HepG2 (cell line): Measurements from ENCODE around the gene PPP3R1. TPM values are rescaled to one million over a fixed set of nuclear protein-coding genes. Genes with fewer than 3 reads are reported as not detected.

Experiments
- FOXK2 ChIP-seq: fragments of 450-650 bp; IDR thresholded peaks from 2 replicates; pipeline ENCODE4 v1.6.1; 2016
- KAT8 ChIP-seq: IDR thresholded peaks from 2 replicates; pipeline ENCODE4 v1.6.1; 2016; ENCODE audit warnings: missing genetic modification reagents, missing compliant biosample characterization
- KDM5B ChIP-seq: sonication (generic); formaldehyde crosslinking; IDR thresholded peaks from 2 replicates; pipeline ENCODE4 v1.4.0; 2020; ENCODE audit warnings: missing genetic modification reagents, mild to moderate bottlenecking, borderline replicate concordance
- MAFK ChIP-seq, 2 experiments: IDR thresholded peaks in 1 of 2; conservative IDR thresholded peaks in 1 of 2; 2 replicates each; pipeline ENCODE4 v1.6.1; 2011; ENCODE audit warnings: improper control_type of control experiment in 2 of 2, low read length in 2 of 2
- NR3C1 ChIP-seq: sonication (generic); formaldehyde crosslinking; IDR thresholded peaks from 2 replicates; pipeline ENCODE4 v1.4.0; 2020; ENCODE audit warnings: missing genetic modification reagents
- SETDB1 ChIP-seq: sonication (generic); formaldehyde crosslinking; IDR thresholded peaks from 2 replicates; pipeline ENCODE4 v1.5.1; 2020; ENCODE audit warnings: missing genetic modification reagents, mild to moderate bottlenecking, borderline replicate concordance
- SMAD9 ChIP-seq: sonication (generic); formaldehyde crosslinking; IDR thresholded peaks from 2 replicates; pipeline ENCODE4 v1.5.1; 2020; ENCODE audit warnings: mild to moderate bottlenecking, missing genetic modification reagents
- SNAI1 ChIP-seq: sonication (generic); formaldehyde crosslinking; IDR thresholded peaks from 2 replicates; pipeline ENCODE4 v1.5.0; 2020; ENCODE audit warnings: mild to moderate bottlenecking, missing genetic modification reagents, borderline replicate concordance
- SP4 ChIP-seq: sonication (generic); formaldehyde crosslinking; IDR thresholded peaks from 2 replicates; pipeline ENCODE4 v1.8.1; 2023; ENCODE audit warnings: mild to moderate bottlenecking, missing genetic modification reagents
- THAP11 ChIP-seq: IDR thresholded peaks from 2 replicates; pipeline ENCODE4 v1.6.1; 2016; ENCODE audit warnings: missing biosample characterization, missing genetic modification reagents
- TOPORS ChIP-seq: sonication (generic); formaldehyde crosslinking; IDR thresholded peaks from 2 replicates; pipeline ENCODE4 v1.8.0; 2023; ENCODE audit warnings: mild to moderate bottlenecking, missing genetic modification reagents
- YY1 ChIP-seq: IDR thresholded peaks from 2 replicates; pipeline ENCODE4 v1.6.1; 2011; ENCODE audit warnings: low read length, low read depth, moderate library complexity, mild to moderate bottlenecking; ENCODE audit not compliant: insufficient read depth, insufficient replicate concordance
- ZNF292 ChIP-seq: sonication (generic); formaldehyde crosslinking; IDR thresholded peaks from 2 replicates; pipeline ENCODE4 v1.8.1; 2022; ENCODE audit warnings: mild to moderate bottlenecking, low read depth, missing genetic modification reagents, borderline replicate concordance
- ZNF879 ChIP-seq: sonication (generic); formaldehyde crosslinking; IDR thresholded peaks from 2 replicates; pipeline ENCODE4 v1.8.1; 2023; ENCODE audit warnings: missing genetic modification reagents
- polyA plus RNA-seq, 8 experiments: library from polyadenylated mRNA; depleted of rRNA in 3 of 8; stranded (reverse) in 7 of 8; unstranded in 1 of 8; fragments of >200 nt; fragmentation: Illumina TruSeq in 4 of 8; extraction: Trizol in 4 of 8; gene quantifications; 2 replicates each; pipeline versions ENCODE4 v1.2.1 to v1.2.3, GENCODE V29; 2011 to 2016; ENCODE audit warnings: low read depth in 4 of 8, missing spikeins in 1 of 8, mixed read lengths in 1 of 8; ENCODE audit not compliant: insufficient read depth in 1 of 8
- total RNA-seq, 5 experiments: library from RNA; depleted of rRNA; stranded (reverse); fragments of >200 nt; fragmentation: Illumina TruSeq; extraction: Trizol; gene quantifications; 2 replicates each; pipeline ENCODE4 v1.2.3, GENCODE V29; 2016; ENCODE audit warnings: low read depth in 1 of 5
- TF ChIP-seq, protein P1 (sequence below): sonication (generic); formaldehyde crosslinking; IDR thresholded peaks from 2 replicates; pipeline ENCODE4 v1.4.0; 2020; ENCODE audit warnings: mild to moderate bottlenecking, missing genetic modification reagents
- TF ChIP-seq, protein P2 (sequence below): sonication (generic); formaldehyde crosslinking; IDR thresholded peaks from 2 replicates; pipeline ENCODE4 v1.4.0; 2020; ENCODE audit warnings: missing genetic modification reagents, borderline replicate concordance
- TF ChIP-seq, protein P3 (sequence below), 2 experiments: sonication (generic) in 1 of 2; formaldehyde crosslinking in 1 of 2; IDR thresholded peaks; 2 replicates each; pipeline versions ENCODE4 v1.4.0 to v1.6.1; 2016 to 2020; ENCODE audit warnings: borderline replicate concordance in 1 of 2, low read depth in 1 of 2, mild to moderate bottlenecking in 1 of 2, missing genetic modification reagents in 1 of 2
- TF ChIP-seq, protein P4 (sequence below): sonication (generic); formaldehyde crosslinking; IDR thresholded peaks from 2 replicates; pipeline ENCODE4 v1.4.0; 2020; ENCODE audit warnings: mild to moderate bottlenecking, missing genetic modification reagents

Gene PPP3R1
- total and polyA plus RNA-seq, 2 of the 13 experiments (the other 11 are each of a cell fraction or from before 2014, with no cell fraction given): 11.6 to 25.7 TPM

DNA sequence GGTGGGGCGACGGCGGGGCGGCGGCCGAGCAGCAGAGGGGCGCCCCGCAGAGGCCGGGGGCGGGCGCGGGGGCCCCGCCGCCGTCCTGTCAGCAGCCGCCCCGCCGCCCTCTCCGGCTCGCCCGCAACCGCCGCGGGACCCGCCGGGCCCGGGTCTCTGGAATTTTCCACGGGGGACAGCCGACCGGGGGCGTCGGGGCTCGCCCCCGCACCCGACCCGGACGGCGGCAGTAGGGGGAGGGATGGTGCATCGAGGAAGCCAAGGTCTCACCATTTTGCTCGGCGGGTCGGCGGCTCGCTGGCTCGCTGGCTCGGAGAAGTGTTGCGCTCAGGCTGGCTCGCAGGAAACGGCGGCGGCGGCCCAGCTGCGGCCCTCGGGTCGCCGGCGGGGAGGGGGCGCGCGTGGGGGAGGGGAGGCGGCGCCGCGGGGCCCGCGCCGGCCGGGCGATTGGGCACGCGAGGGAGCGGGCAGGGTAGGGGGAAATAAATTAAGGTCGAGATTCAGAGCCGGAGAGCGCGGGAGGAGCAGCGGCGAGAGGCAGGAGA lies 405 bp downstream of the PPP3R1 start (continued):
- TF ChIP-seq SP4 (CRISPR knock-in tag): no peak
- no peak for TF ChIP-seq MAFK (conservative IDR thresholded peaks at IDR 0.05 in 1 of 2, IDR thresholded peaks at IDR 0.05 in 1 of 2; ENCODE audit: low read length in 2 of 2)
- TF ChIP-seq SMAD9 (CRISPR knock-in tag): no peak
- no peak for TF ChIP-seq SETDB1 (CRISPR knock-in tag)
- peak; percentile 53 for TF ChIP-seq YY1
- no peak for TF ChIP-seq SNAI1 (CRISPR knock-in tag)
- no peak for TF ChIP-seq KAT8
- no peak for TF ChIP-seq ZNF879 (CRISPR knock-in tag)
- TF ChIP-seq, protein P1, sequence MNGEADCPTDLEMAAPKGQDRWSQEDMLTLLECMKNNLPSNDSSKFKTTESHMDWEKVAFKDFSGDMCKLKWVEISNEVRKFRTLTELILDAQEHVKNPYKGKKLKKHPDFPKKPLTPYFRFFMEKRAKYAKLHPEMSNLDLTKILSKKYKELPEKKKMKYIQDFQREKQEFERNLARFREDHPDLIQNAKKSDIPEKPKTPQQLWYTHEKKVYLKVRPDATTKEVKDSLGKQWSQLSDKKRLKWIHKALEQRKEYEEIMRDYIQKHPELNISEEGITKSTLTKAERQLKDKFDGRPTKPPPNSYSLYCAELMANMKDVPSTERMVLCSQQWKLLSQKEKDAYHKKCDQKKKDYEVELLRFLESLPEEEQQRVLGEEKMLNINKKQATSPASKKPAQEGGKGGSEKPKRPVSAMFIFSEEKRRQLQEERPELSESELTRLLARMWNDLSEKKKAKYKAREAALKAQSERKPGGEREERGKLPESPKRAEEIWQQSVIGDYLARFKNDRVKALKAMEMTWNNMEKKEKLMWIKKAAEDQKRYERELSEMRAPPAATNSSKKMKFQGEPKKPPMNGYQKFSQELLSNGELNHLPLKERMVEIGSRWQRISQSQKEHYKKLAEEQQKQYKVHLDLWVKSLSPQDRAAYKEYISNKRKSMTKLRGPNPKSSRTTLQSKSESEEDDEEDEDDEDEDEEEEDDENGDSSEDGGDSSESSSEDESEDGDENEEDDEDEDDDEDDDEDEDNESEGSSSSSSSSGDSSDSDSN (CRISPR knock-in tag): no peak
- no peak for TF ChIP-seq NR3C1 (CRISPR knock-in tag)
- TF ChIP-seq, protein P2, sequence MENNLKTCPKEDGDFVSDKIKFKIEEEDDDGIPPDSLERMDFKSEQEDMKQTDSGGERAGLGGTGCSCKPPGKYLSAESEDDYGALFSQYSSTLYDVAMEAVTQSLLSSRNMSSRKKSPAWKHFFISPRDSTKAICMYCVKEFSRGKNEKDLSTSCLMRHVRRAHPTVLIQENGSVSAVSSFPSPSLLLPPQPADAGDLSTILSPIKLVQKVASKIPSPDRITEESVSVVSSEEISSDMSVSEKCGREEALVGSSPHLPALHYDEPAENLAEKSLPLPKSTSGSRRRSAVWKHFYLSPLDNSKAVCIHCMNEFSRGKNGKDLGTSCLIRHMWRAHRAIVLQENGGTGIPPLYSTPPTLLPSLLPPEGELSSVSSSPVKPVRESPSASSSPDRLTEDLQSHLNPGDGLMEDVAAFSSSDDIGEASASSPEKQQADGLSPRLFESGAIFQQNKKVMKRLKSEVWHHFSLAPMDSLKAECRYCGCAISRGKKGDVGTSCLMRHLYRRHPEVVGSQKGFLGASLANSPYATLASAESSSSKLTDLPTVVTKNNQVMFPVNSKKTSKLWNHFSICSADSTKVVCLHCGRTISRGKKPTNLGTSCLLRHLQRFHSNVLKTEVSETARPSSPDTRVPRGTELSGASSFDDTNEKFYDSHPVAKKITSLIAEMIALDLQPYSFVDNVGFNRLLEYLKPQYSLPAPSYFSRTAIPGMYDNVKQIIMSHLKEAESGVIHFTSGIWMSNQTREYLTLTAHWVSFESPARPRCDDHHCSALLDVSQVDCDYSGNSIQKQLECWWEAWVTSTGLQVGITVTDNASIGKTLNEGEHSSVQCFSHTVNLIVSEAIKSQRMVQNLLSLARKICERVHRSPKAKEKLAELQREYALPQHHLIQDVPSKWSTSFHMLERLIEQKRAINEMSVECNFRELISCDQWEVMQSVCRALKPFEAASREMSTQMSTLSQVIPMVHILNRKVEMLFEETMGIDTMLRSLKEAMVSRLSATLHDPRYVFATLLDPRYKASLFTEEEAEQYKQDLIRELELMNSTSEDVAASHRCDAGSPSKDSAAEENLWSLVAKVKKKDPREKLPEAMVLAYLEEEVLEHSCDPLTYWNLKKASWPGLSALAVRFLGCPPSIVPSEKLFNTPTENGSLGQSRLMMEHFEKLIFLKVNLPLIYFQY: no peak
- TF ChIP-seq, protein P3, sequence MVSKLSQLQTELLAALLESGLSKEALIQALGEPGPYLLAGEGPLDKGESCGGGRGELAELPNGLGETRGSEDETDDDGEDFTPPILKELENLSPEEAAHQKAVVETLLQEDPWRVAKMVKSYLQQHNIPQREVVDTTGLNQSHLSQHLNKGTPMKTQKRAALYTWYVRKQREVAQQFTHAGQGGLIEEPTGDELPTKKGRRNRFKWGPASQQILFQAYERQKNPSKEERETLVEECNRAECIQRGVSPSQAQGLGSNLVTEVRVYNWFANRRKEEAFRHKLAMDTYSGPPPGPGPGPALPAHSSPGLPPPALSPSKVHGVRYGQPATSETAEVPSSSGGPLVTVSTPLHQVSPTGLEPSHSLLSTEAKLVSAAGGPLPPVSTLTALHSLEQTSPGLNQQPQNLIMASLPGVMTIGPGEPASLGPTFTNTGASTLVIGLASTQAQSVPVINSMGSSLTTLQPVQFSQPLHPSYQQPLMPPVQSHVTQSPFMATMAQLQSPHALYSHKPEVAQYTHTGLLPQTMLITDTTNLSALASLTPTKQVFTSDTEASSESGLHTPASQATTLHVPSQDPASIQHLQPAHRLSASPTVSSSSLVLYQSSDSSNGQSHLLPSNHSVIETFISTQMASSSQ (IDR thresholded peaks at IDR 0.05; ENCODE audit: low read depth): no peak
- TF ChIP-seq, protein P3 (CRISPR knock-in tag; IDR thresholded peaks at IDR 0.05; ENCODE audit: borderline replicate concordance): no peak
- no peak for TF ChIP-seq KDM5B (CRISPR knock-in tag)
- TF ChIP-seq, protein P4, sequence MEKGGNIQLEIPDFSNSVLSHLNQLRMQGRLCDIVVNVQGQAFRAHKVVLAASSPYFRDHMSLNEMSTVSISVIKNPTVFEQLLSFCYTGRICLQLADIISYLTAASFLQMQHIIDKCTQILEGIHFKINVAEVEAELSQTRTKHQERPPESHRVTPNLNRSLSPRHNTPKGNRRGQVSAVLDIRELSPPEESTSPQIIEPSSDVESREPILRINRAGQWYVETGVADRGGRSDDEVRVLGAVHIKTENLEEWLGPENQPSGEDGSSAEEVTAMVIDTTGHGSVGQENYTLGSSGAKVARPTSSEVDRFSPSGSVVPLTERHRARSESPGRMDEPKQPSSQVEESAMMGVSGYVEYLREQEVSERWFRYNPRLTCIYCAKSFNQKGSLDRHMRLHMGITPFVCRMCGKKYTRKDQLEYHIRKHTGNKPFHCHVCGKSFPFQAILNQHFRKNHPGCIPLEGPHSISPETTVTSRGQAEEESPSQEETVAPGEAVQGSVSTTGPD: no peak
- TF ChIP-seq THAP11 (CRISPR knock-in tag): no peak
- no peak for TF ChIP-seq FOXK2
- TF ChIP-seq TOPORS (CRISPR knock-in tag): no peak
- no peak for TF ChIP-seq ZNF292 (CRISPR knock-in tag)
